H9 (cell line): Measurements from ENCODE around the gene KRTAP19-4. TPM values are rescaled to one million over a fixed set of nuclear protein-coding genes. Genes with fewer than 3 reads are reported as not detected.

Experiments
- DNase-seq: peaks from one replicate; pipeline ENCODE4 v3.0.0-alpha.2; 2017
- H2AFZ ChIP-seq: one replicate; pipeline ENCODE4 v1.6.1; 2013; ENCODE audit warnings: mild to moderate bottlenecking, low read length, control low read depth, moderate library complexity
- H2AK5ac ChIP-seq: 2 replicates; pipeline ENCODE4 v1.6.1; 2013; ENCODE audit warnings: low read length, control low read depth, mixed read lengths; ENCODE audit not compliant: insufficient read length
- H2BK120ac ChIP-seq: one replicate; pipeline ENCODE4 v1.6.1; 2013; ENCODE audit warnings: low read depth, mild to moderate bottlenecking, low read length, control low read depth, inconsistent platforms; ENCODE audit not compliant: poor library complexity, severe bottlenecking
- H2BK12ac ChIP-seq: 2 replicates; pipeline ENCODE4 v1.6.1; 2013; ENCODE audit warnings: low read length, control low read depth, mixed read lengths, low read depth; ENCODE audit not compliant: insufficient read length
- H2BK15ac ChIP-seq: 2 replicates; pipeline ENCODE4 v1.6.1; 2013; ENCODE audit warnings: low read depth, low read length, control low read depth
- H2BK20ac ChIP-seq: one replicate; pipeline ENCODE4 v1.6.1; 2013; ENCODE audit warnings: low read depth, mild to moderate bottlenecking, low read length, control low read depth, inconsistent platforms; ENCODE audit not compliant: poor library complexity, severe bottlenecking
- H2BK5ac ChIP-seq: 2 replicates; pipeline ENCODE4 v1.6.1; 2013; ENCODE audit warnings: low read length, control low read depth, mixed read lengths; ENCODE audit not compliant: insufficient read length
- H3K14ac ChIP-seq: 2 replicates; pipeline ENCODE4 v1.6.1; 2013; ENCODE audit warnings: low read length, control low read depth; ENCODE audit not compliant: insufficient read depth
- H3K18ac ChIP-seq: 2 replicates; pipeline ENCODE4 v1.6.1; 2013; ENCODE audit warnings: low read depth, mild to moderate bottlenecking, mixed read lengths, low read length, control low read depth; ENCODE audit not compliant: insufficient read length
- H3K23ac ChIP-seq: 2 replicates; pipeline ENCODE4 v1.6.1; 2013; ENCODE audit warnings: low read length, control low read depth, mixed read lengths, low read depth; ENCODE audit not compliant: insufficient read length
- H3K23me2 ChIP-seq: 2 replicates; pipeline ENCODE4 v1.6.1; 2013; ENCODE audit warnings: low read depth, mild to moderate bottlenecking, mixed read lengths, low read length, control low read depth; ENCODE audit not compliant: insufficient read length, poor library complexity, severe bottlenecking
- H3K27ac ChIP-seq: 2 replicates; pipeline ENCODE4 v1.5.1; 2013; ENCODE audit warnings: low read length, control low read depth, mixed read lengths, low read depth; ENCODE audit not compliant: insufficient read length
- H3K27me3 ChIP-seq: 2 replicates; pipeline ENCODE4 v1.6.1; 2013; ENCODE audit warnings: low read length, control low read depth, inconsistent platforms; ENCODE audit not compliant: insufficient read depth
- H3K4ac ChIP-seq: 2 replicates; pipeline ENCODE4 v1.6.1; 2013; ENCODE audit warnings: low read depth, mild to moderate bottlenecking, control low read depth, inconsistent platforms, low read length, moderate library complexity
- H3K4me1 ChIP-seq: 2 replicates; pipeline ENCODE4 v1.6.1; 2013; ENCODE audit warnings: low read length, control low read depth, inconsistent platforms; ENCODE audit not compliant: insufficient read depth
- H3K4me2 ChIP-seq: 2 replicates; pipeline ENCODE4 v1.6.1; 2013; ENCODE audit warnings: low read length, control low read depth, mixed read lengths; ENCODE audit not compliant: insufficient read length, insufficient read depth
- H3K56ac ChIP-seq: 2 replicates; pipeline ENCODE4 v1.6.1; 2013; ENCODE audit warnings: low read depth, mild to moderate bottlenecking, mixed read lengths, low read length, control low read depth; ENCODE audit not compliant: insufficient read length
- H3K79me1 ChIP-seq: 2 replicates; pipeline ENCODE4 v1.6.1; 2013; ENCODE audit warnings: low read depth, mild to moderate bottlenecking, moderate library complexity, low read length, control low read depth, inconsistent platforms; ENCODE audit not compliant: insufficient read depth, poor library complexity, severe bottlenecking
- H3K79me2 ChIP-seq: 2 replicates; pipeline ENCODE4 v1.6.1; 2013; ENCODE audit warnings: low read length, control low read depth, inconsistent platforms; ENCODE audit not compliant: insufficient read depth
- H3K9ac ChIP-seq: 2 replicates; pipeline ENCODE4 v1.6.1; 2013; ENCODE audit warnings: low read length, control low read depth, mixed read lengths; ENCODE audit not compliant: insufficient read length; ENCODE audit errors: extremely low read depth
- H3K9me3 ChIP-seq: one replicate; pipeline ENCODE4 v1.6.1; 2013; ENCODE audit warnings: low read depth, low read length, inconsistent platforms; ENCODE audit not compliant: control insufficient read depth
- H3T11ph ChIP-seq: one replicate; pipeline ENCODE4 v1.6.1; 2013; ENCODE audit warnings: mild to moderate bottlenecking, low read length, control low read depth, inconsistent platforms
- H4K20me1 ChIP-seq: one replicate; pipeline ENCODE4 v1.6.1; 2013; ENCODE audit not compliant: control insufficient read depth, insufficient read length, insufficient read depth
- H4K5ac ChIP-seq: 2 replicates; pipeline ENCODE4 v1.6.1; 2013; ENCODE audit warnings: low read depth, mild to moderate bottlenecking, mixed read lengths, low read length, control low read depth; ENCODE audit not compliant: insufficient read length
- H4K8ac ChIP-seq: replicated peaks from 2 replicates; pipeline ENCODE4 v1.6.1; 2013; ENCODE audit warnings: low read length, control low read depth, mixed read lengths, low read depth; ENCODE audit not compliant: insufficient read length
- H4K91ac ChIP-seq: 2 replicates; pipeline ENCODE4 v1.6.1; 2013; ENCODE audit warnings: low read depth, mild to moderate bottlenecking, moderate library complexity, mixed read lengths, low read length, control low read depth; ENCODE audit not compliant: insufficient read length
- H3K27ac Mint-ChIP-seq, 3 experiments: 2 replicates in 2 of 3; 3 replicates in 1 of 3; pipeline ENCODE4 v1.8.0; 2020 to 2021; ENCODE audit warnings: mixed read lengths in 3 of 3, mild to moderate bottlenecking in 1 of 3, moderate library complexity in 1 of 3
- H3K27me3 Mint-ChIP-seq: 2 replicates; pipeline ENCODE4 v1.8.0; 2021; ENCODE audit warnings: low read depth, mild to moderate bottlenecking, moderate library complexity, mixed read lengths
- H3K36me3 Mint-ChIP-seq, 3 experiments: 2 replicates in 2 of 3; 3 replicates in 1 of 3; pipeline ENCODE4 v1.8.0; 2020 to 2021; ENCODE audit warnings: low read depth in 3 of 3, mixed read lengths in 3 of 3; ENCODE audit not compliant: insufficient read depth in 1 of 3
- H3K4me1 Mint-ChIP-seq, 2 experiments: 2 replicates each; pipeline ENCODE4 v1.8.0; 2020; ENCODE audit warnings: mixed read lengths in 2 of 2
- H3K4me3 Mint-ChIP-seq, 2 experiments: 2 replicates in 1 of 2; 3 replicates in 1 of 2; pipeline ENCODE4 v1.8.0; 2020 to 2021; ENCODE audit warnings: mild to moderate bottlenecking in 2 of 2, mixed read lengths in 2 of 2, moderate library complexity in 1 of 2
- H3K9me3 Mint-ChIP-seq, 2 experiments: 2 replicates in 1 of 2; 3 replicates in 1 of 2; pipeline ENCODE4 v1.8.0; 2020; ENCODE audit warnings: mild to moderate bottlenecking in 2 of 2, mixed read lengths in 2 of 2, moderate library complexity in 1 of 2
- CTCF ChIP-seq: fragments of 200-600 bp; sonication (generic); conservative IDR thresholded peaks from 3 replicates; pipeline ENCODE4 v1.8.0; 2021; ENCODE audit warnings: antibody characterized with exemption, mild to moderate bottlenecking
- WGBS: extraction: QIAGEN DNeasy Blood & Tissue Kit; methylation state at CpG from one replicate; pipeline ENCODE4 v1.1.7; 2013; ENCODE audit warnings: missing lambda C conversion rate, low lambda C conversion rate, mixed read lengths; ENCODE audit not compliant: insufficient read length; ENCODE audit errors: extremely low coverage; 5-methylcytosine and 5-hydroxymethylcytosine counted together
- total RNA-seq: library from RNA; stranded (reverse); gene quantifications from 2 replicates; pipeline ENCODE4 v1.2.1, GENCODE V29; 2021

KRTAP19-4 gene
- total RNA-seq, 1 experiment from 2014 or later = not detected

DNA sequence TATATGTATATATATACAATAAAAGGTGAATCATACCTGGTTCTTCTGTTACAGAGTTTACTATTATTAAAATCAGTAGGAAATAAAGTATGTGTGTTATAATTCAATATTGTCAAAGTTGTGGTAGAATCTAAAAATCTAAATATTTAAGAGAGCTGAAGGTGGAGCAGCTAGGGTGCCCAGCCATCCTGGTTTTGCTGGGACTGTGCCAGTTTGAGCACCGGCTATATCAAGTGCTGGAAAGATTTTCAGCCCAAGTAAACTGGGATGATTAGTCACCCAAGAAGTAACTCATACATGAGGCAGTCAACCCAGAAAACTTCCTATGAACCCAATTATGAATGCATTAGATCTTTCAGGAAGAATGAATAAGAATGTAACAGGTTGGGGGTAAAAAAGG lies 21.9 kb upstream of the KRTAP19-4 start:
- Histone ChIP-seq H3K27me3 (no peaks in the 10 kb centered on the region), H2BK5ac (no peak overlapping the region), H3K23me2 (no peaks in the 10 kb centered on the region), H3K23ac (no peak overlapping the region), H2BK15ac (no peak overlapping the region), H3K4me1 (no peaks in the 10 kb centered on the region), H3K18ac (no peak overlapping the region), H4K8ac (no peak overlapping the region), H3K14ac (no peak overlapping the region), H3K4ac (no peak overlapping the region), H3K79me1 (no peaks in the 10 kb centered on the region), H2BK12ac (no peak overlapping the region), H3K27ac (no peak overlapping the region), H4K20me1 (no peaks in the 10 kb centered on the region), H3K79me2 (no peaks in the 10 kb centered on the region), H3K56ac (no peak overlapping the region), H3K9me3 (no peaks in the 10 kb centered on the region), H2AK5ac (no peak overlapping the region), H3K4me2 (no peak overlapping the region), H2AFZ (no peak overlapping the region), H4K5ac (no peak overlapping the region), H2BK20ac (no peak overlapping the region), H2BK120ac (no peak overlapping the region), H3K9ac (no peak overlapping the region), H4K91ac (no peak overlapping the region), H3T11ph (no peak overlapping the region)
- peaks cover 0 to 6% of the 10 kb centered on the region in 2 experiments; a peak in 2 of 4 replicates for H3K4me1 Mint-ChIP-seq
- no peak overlapping the region for H3K27ac Mint-ChIP-seq
- no CpG with 5 or more reads among the region's 1 CpG for WGBS
- no peak for DNase-seq
- peaks cover 0 to 19% (median 6%) of the 10 kb centered on the region in 3 experiments; a peak in 4 of 7 replicates for H3K36me3 Mint-ChIP-seq
- no peak overlapping the region for H3K4me3 Mint-ChIP-seq
- no peaks in the 10 kb centered on the region; the same call in 1 of the 2 replicates for H3K27me3 Mint-ChIP-seq
- peaks cover 4 to 20% of the 10 kb centered on the region in 2 experiments; a peak in 4 of 5 replicates for H3K9me3 Mint-ChIP-seq
- no peak for TF ChIP-seq CTCF
